G401.6 (cell line): ENCODE data around the gene SUMF1.
"Not testable (repeated sequence)": the region's sequence is repeated elsewhere in the genome, so short reads cannot be mapped to it uniquely, and the experiment has no call there.

Experiments
- FAIRE-seq: peaks from 2 replicates; lab custom pipeline; 2012; peaks lifted over from hg19 to GRCh38; lab: Jason Lieb, UNC

The SUMF1 gene

GRCh38 chr3:4335840-4336562, 131.1 kb downstream of the SUMF1 start:
- no peak for FAIRE-seq

DNA sequence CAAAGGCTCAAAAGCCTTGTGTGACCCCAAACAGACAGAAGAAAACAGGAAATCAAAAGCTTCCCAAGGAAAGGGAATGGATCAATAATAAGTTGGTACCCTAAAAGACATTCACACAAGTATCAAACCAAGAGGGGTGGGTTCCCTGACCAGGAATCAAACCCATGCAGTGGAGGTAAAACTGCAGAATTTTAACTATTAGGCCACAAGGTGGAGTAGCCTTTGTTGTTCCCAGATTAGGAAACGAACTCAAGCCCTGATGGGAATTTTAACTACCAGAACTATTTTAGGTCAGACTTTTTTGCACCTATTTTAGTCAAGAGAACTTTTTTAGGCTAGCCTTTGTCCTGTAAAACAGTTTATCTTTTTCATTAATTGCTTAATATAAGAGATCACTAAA, 132.5 kb downstream of the SUMF1 start:
- no peak for FAIRE-seq

GRCh38 chr3:4332991-4333390, 134.1 kb downstream of the SUMF1 start:
- no peak for FAIRE-seq

- no peak for FAIRE-seq
These were observed 134.5 kb downstream of the SUMF1 start for GRCh38 chr3:4332574-4332973.

DNA sequence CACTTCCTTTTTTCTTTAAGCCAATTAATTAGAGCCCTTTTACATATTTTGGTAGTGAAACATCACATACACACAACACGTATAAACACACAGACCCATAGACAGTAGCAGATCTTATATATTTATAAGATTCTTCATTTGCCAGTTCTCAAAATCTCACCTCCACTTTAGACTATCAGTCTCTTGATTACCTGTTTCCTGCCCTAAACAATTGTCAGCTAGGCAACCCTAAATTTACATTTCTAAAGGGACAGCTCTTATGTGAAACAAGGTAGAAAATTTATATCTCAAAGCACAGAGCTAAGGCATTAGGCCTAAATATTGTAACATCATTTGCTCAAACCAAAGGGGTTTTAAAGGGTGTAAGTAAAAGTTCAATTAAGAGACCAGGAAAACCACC, 135.0 kb downstream of the SUMF1 start:
- FAIRE-seq: no peak

- not testable (repeated sequence) for FAIRE-seq
These were observed 137.3 kb downstream of the SUMF1 start for GRCh38 chr3:4329806-4330205.

DNA sequence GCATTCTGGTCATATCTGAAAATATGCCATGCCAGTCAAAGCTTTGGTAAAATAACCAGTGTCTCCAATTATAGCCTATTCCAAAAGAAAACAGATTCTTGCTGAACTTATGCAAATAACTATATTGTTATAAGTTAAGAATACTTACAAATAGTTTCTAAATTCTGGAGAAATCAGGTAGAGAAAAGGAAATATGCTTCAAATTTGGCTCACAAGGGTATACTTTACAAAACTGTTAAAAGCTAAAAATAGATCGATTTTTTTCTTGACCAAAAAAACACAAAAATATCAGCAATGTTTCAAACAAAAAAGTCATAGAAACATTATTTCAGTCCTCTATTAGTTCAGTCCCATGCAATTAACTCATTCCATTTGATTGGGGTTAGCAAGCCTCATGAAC, 140.2 kb downstream of the SUMF1 start:
- no peak for FAIRE-seq

- no peak for FAIRE-seq
These were observed 143.6 kb downstream of the SUMF1 start for GRCh38 chr3:4323246-4324027.

- FAIRE-seq: no peak
These were observed 144.4 kb downstream of the SUMF1 start for GRCh38 chr3:4322635-4323034.

- FAIRE-seq: no peak
These were observed 145.3 kb downstream of the SUMF1 start for GRCh38 chr3:4321732-4322131.

DNA sequence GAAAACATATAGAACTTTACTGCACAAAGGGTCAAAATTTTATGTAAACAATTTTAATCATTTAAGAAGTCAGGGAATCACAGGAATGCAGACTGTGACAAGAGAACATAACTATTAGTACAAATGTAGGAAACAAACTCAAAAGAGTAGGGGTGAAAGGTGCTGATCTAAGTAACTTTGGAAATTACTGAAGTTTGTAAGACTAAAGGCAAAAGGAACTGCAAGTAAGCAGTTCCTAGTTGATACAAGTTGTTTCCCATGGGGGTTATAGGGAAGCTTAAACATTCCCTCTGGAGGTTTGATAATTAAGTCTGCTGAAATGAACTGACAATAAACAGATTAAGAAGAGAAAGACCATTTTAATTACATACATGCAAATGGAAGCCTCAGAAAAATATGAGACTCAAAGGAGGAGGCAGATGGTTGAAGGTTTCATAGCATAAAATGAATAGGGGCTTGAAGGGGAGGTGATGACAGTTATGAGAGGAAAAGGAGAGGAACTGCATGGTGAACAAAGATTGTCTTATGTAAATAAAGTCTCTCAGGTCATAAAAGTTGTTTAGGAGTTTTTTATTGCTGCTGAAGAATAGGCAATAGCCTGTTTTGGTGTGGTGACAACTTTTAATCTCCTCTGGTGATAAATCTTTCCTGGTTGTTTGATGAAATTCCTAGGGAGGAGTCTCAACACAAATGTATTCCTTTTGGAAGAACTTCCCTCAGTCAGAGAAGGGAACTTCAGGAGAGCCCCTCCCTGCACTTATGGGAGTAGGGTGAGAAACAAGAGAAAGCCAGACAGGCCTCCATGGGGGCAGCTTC, 146.8 kb downstream of the SUMF1 start:
- no peak for FAIRE-seq

DNA sequence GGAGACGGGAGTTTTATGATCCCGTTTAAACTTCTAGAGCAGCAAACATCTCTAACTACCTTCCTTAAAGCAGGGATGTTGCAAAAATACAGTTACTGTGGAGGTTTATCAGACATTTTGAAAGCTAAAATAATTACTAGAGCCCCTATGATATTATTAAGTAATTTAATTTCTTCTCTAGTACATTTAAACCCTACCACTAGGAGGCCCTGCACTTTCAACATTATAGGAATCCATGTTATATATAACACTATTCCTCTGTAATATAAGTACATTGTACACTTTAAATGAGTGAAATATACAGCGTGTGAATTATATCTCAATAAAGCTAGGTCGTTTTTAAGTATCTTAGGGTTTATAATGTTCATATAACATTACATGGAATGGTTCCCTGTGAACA, 152.4 kb downstream of the SUMF1 start:
- no peak for FAIRE-seq

DNA sequence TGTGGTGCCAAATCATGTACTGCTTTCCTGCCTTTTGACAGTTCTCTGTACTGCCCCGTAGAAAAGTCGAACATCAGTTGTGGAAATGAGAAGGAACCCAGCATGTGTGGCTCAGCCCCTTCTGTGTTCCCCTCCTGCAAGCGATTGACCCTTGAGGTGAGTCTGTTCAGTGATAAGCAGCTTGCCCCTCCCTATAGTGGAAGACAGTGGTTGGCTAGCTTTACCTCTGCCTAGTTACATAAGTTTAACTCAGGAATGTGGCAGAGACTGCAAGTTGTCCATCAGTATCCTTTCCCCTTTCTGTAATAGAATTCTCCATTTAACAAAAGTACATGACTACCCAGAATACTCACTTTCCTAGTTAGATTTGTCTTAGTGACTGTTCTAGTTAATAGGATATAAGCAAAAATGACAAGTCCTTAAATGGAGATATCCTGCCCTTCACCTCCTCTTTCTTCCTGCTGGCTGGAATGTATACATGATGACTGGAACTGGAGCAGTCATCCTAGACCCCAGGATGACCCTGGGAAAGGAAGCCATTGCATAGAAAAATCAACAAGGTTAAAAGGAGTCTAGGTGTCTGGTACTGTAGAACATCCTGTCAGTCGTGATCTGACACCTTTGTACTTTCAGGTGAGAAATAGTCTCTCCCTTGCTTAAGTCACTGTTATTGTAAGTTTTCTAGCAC, 153.3 kb downstream of the SUMF1 start:
- no peak for FAIRE-seq

- FAIRE-seq: no peak
These were observed 155.6 kb downstream of the SUMF1 start for GRCh38 chr3:4311496-4311895.
